Activated naive CD8-positive, alpha-beta T cell treated with anti-CD3 and anti-CD28 coated beads for 36 hours (primary cell): ENCODE measurements around the gene NAV2. TPM values are rescaled to one million over a fixed set of nuclear protein-coding genes. Genes with fewer than 3 reads are reported as not detected.
"Not testable (repeated sequence)": the region's sequence is repeated elsewhere in the genome, so short reads cannot be mapped to it uniquely, and the experiment has no call there.

Source experiments
- DNase-seq: peaks from one replicate; pipeline ENCODE4 v3.0.0; 2021
- H3K27ac Mint-ChIP-seq: one replicate; pipeline ENCODE4 v1.8.0; 2022; ENCODE audit warnings: mild to moderate bottlenecking, moderate library complexity, mixed read lengths
- H3K27me3 Mint-ChIP-seq: one replicate; pipeline ENCODE4 v1.8.0; 2022; ENCODE audit warnings: mild to moderate bottlenecking, mixed read lengths
- H3K36me3 Mint-ChIP-seq: one replicate; pipeline ENCODE4 v1.8.0; 2021; ENCODE audit warnings: mild to moderate bottlenecking, mixed read lengths
- H3K4me1 Mint-ChIP-seq: one replicate; pipeline ENCODE4 v1.8.0; 2021; ENCODE audit warnings: mixed read lengths
- H3K4me3 Mint-ChIP-seq: one replicate; pipeline ENCODE4 v1.8.0; 2022; ENCODE audit warnings: mild to moderate bottlenecking, moderate library complexity, mixed read lengths
- H3K9me3 Mint-ChIP-seq: one replicate; pipeline ENCODE4 v1.8.0; 2022; ENCODE audit warnings: mixed read lengths
- total RNA-seq, 2 experiments: library from RNA; stranded (reverse); gene quantifications; one replicate each; pipeline ENCODE4 v1.2.3, GENCODE V29; 2021

NAV2 gene
- total RNA-seq, 2 experiments from 2014 or later: 0.14 to 0.20 TPM

DNA sequence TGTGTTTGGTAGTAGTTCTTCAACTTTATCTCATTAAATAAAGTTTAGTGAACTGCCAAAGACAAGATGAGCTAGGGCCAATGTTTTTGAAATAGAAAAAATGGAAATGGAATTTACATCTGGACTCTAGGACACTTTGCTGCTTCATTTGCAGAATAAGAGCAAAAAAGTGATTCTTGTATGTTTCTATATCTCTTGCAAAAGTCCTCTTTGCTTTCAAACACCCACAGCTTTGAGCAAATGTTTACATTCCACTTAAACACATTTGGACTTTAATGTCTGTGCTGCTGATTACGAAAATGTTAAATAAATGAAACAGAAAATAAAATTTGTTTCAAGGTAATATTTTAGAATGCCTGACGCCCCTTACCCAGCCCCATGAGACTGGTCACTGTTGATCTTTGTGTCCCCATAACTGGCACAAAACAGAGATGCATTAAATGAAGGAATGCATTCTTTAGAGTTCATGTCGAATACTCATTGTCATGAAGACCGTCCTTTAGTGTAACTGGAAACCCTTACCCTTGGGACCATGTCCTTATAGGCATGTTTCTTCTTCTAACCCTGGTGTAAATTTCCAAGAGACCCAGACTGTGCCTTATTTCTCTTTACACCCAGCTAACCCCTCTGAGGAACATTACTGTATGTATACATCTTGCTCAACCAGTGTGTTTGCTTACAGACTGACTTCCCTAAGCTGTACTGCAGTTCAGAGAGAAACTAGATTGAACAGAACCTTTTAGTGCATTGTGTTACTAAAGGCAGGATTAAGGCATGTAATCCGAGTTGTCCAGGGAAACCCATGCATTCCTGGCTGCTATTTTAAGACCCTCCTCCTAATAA lies 199.7 kb downstream of the NAV2 start:
- H3K4me3 Mint-ChIP-seq: no peak overlapping the region
- H3K27ac Mint-ChIP-seq: no peak overlapping the region
- no peak for DNase-seq
- no peaks in the 10 kb centered on the region for H3K9me3 Mint-ChIP-seq
- H3K27me3 Mint-ChIP-seq: peaks cover 5% of the 10 kb centered on the region
- H3K4me1 Mint-ChIP-seq: no peaks in the 10 kb centered on the region
- H3K36me3 Mint-ChIP-seq: no peaks in the 10 kb centered on the region

DNA sequence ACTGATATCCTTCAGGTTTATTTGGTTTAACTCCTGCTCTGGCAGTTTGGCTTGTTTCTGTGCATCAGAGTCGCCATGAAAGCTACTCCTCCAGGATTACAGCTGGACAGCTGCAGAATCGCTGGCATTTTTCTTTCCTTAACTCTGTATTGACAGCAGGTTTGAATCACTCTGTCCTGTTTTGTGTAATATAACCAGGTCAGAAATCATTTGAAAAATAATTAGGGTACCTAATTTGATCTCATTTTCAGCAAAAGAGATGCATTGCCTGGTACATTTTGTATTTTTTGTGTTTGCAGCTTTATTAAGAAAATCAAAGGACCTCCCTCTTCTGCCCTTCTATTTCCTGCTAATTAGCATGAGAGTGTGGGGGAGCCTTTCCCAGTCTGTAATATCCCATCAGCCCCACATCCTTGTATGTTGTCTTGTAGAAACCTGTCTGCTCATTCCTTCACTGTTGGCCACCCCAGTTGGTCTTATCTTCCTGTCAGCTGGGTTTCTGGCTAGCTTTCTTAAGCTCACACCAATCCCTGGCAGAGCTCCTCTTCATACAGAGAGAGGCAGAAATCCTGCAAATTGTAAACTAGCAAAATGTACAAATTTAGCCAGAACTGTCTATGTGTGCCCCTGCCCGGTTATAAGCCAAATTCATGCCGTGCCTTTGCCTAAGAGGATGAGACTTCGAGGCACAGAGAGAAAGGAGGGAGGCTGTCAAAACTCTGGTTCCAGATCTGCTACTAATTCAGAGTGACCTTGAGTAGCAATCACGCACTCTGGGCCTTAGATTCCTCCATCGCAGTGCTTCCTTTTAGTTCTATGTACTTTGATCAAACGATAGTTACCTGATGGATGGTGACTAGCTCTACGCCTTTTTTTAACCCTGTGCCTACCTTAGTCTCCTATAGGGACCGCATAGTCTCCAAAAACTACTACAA lies 200.6 kb downstream of the NAV2 start:
- Mint-ChIP-seq H3K36me3 (no peaks in the 10 kb centered on the region), H3K4me3 (no peak overlapping the region), H3K27ac (no peak overlapping the region), H3K4me1 (no peaks in the 10 kb centered on the region), H3K9me3 (no peaks in the 10 kb centered on the region), H3K27me3 (peaks cover 7% of the 10 kb centered on the region)
- no peak for DNase-seq

DNA sequence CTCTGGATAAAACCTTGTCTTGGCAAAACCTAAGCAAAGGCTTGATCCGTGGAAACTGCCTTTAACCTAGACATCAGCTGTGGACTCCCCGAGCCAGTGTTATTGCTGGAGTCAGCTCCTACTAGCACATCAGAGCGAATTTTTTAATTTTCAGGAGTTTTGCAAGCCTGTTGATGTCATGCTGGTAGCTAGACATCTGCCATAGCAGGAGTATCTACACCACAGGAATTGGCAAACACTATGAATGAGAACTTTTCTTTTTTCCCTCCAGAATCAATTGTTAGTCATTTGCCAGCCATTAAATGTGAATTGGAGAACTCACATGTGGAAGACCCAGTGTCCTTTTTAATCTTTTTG lies 201.2 kb downstream of the NAV2 start:
- DNase-seq: no peak
- no peaks in the 10 kb centered on the region for H3K9me3 Mint-ChIP-seq
- no peak overlapping the region for H3K4me3 Mint-ChIP-seq
- no peak overlapping the region for H3K27ac Mint-ChIP-seq
- no peaks in the 10 kb centered on the region for H3K4me1 Mint-ChIP-seq
- H3K27me3 Mint-ChIP-seq: peaks cover 13% of the 10 kb centered on the region
- no peaks in the 10 kb centered on the region for H3K36me3 Mint-ChIP-seq

DNA sequence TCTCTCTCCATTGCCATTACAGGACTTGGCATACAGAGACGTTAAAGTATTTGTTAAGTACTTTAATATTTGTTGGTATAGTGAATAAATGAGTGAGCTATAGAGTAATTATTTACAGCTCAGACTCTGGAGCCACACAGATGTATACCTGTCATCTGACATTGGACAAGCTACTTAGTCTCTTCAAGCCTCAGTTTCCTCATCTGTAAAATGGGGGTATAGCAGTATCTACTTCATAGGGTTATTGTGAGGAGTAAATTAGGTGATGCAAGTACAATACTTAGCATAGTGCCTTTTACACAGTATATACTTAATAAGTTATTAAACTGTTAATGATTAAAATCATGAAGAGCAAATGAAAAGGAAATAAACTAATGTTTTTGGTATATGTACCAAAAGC lies 203.2 kb downstream of the NAV2 start:
- H3K27me3 Mint-ChIP-seq: peaks cover 14% of the 10 kb centered on the region
- H3K9me3 Mint-ChIP-seq: no peaks in the 10 kb centered on the region
- H3K4me3 Mint-ChIP-seq: no peak overlapping the region

DNA sequence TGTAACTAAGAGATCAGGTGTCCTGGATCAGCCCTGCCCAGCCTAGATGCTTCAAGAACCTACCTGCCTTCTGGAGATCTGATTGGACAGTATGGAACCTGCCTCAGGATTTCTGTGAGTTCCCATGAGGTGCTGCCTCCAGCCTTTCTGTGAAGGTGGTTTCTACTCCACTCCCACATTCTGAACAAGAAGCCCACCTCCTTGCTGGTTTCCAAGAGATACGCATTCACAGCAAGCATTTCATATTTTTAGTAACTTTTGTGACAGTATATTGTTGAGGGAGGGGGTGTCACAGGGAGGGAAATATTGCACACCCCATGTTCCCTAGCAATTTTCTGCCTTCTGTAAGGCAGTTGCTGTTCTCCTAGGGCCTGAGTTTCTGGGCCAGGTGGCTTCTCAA lies 204.4 kb downstream of the NAV2 start:
- Mint-ChIP-seq H3K27ac (no peak overlapping the region), H3K4me1 (no peaks in the 10 kb centered on the region), H3K4me3 (no peak overlapping the region), H3K36me3 (no peaks in the 10 kb centered on the region), H3K9me3 (no peaks in the 10 kb centered on the region), H3K27me3 (peaks cover 19% of the 10 kb centered on the region)
- DNase-seq: no peak

More for the DNA sequence above, 203.2 kb downstream of the NAV2 start:
- Mint-ChIP-seq H3K36me3 (no peaks in the 10 kb centered on the region), H3K27ac (no peak overlapping the region), H3K4me1 (no peaks in the 10 kb centered on the region)
- no peak for DNase-seq

DNA sequence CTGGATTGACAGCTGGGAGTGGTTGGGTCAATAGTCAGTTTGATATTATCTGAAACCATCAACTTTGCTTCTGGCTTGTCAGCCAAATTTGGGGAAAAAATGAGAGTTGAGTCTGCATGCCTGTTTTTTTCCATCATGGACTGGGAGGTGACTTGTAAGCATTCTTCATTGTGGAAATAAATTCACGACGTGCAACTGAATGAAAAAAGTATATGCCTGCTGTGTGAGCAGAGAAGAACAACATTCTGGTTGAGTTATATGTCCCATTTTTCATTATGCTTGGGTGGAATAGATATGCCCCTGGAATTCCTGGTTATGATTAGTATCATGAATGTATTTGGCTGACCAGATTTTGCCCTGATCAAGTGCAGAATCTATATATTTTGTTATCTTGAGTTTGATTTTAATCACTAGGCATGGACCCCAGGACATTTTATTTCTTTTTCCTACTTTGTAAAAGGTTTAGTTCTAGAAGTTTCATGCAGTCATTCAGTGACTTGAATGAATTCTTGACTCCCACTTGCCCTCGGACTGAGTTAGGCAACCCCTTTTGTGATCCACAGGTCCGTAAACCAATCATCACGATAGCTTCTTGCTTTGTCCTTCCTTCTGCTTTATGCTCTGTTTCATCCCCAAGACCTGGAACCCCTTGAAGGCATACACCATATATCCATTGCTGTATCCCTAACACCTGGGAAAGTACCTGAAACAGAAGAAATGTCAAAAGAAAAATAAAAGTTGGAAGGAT lies 205.8 kb downstream of the NAV2 start:
- DNase-seq: no peak
- H3K36me3 Mint-ChIP-seq: no peaks in the 10 kb centered on the region
- H3K4me1 Mint-ChIP-seq: no peaks in the 10 kb centered on the region
- H3K9me3 Mint-ChIP-seq: no peaks in the 10 kb centered on the region
- H3K27me3 Mint-ChIP-seq: peaks cover 18% of the 10 kb centered on the region
- H3K4me3 Mint-ChIP-seq: no peak overlapping the region
- no peak overlapping the region for H3K27ac Mint-ChIP-seq

DNA sequence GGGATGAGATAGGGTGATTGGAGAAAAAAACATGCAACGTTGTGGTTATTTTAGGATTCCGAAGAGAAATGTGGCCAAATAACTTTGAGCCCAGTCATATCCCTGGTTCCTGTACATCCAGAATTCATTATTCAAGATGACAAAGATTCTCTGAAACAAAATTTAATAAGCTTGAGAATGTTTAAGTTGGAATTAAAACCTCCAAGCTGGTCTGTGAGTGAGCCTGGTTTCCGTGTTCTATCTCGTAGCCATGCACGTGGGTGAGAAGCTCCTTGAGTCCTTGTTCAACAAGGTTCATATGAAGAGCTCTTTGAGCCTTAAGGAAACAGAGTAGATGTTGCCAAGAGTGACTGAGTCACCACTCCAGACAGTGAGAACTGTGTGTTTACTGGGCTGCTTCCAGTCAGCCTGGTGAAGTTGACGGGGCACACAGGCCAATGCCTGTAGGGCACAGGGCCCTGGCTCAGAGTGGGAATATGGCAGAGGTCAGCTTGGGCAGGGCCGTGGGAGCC lies 206.5 kb downstream of the NAV2 start:
- Mint-ChIP-seq H3K9me3 (no peaks in the 10 kb centered on the region), H3K27me3 (peaks cover 21% of the 10 kb centered on the region), H3K36me3 (no peaks in the 10 kb centered on the region), H3K27ac (no peak overlapping the region), H3K4me3 (no peak overlapping the region), H3K4me1 (no peaks in the 10 kb centered on the region)
- no peak for DNase-seq

DNA sequence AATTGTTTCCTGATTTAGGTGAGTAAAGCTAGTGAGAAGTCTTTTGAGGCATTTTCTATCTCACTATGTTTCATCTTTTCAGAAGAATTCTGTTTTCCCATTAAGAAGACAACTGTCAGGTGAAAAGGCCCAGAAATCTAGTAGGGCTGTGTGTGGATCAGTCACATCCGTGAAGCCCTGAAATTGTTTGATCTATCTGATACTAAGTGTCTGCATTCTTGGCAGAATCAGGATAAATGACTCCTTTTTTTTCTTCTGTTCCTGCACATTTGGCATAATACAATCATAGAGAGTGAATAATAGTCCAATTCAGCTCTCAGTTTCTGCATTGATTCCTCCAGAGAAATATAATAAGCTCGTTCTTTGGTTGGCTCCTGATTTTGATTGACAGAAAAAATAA lies 208.3 kb downstream of the NAV2 start:
- Mint-ChIP-seq H3K4me1 (no peaks in the 10 kb centered on the region), H3K9me3 (no peaks in the 10 kb centered on the region), H3K4me3 (no peak overlapping the region), H3K27me3 (peaks cover 25% of the 10 kb centered on the region), H3K36me3 (no peaks in the 10 kb centered on the region), H3K27ac (no peak overlapping the region)
- no peak for DNase-seq

DNA sequence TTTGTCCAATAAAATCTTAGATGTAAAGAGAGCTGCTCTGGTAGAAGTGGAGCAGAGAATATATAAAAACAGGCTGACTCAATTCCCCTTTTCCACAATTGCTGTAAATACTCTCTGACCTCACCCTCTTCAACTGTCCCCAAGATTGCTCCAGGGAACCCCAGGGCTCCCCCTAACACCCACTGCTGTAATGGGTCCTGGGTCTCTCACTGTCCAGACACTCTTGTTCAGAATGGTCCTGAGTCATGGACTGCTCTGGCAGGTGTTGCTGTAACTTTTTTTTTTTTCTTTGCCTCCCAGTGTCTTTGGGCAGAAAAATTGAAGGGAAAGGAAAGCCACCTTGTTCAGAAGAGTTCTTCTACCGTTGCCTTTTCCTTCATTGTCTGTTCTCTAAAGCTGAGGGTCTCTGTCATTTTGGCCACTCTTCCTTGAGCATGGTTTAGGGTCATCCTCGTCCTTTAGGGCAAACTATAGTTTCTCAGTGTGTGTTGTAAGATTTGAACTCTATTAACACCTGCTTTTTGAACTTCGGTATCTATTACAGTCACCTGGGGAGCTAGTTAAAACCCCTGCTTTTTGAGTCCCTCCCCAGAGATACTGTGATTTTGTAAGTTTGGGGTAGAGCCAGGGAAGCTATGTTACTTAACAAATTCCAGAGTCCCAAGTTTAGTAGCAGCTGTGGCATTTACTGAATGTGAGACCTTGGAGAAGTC lies 209.5 kb downstream of the NAV2 start:
- Mint-ChIP-seq H3K27me3 (peaks cover 25% of the 10 kb centered on the region), H3K36me3 (no peaks in the 10 kb centered on the region), H3K4me3 (no peak overlapping the region), H3K4me1 (no peaks in the 10 kb centered on the region), H3K27ac (no peak overlapping the region), H3K9me3 (no peaks in the 10 kb centered on the region)
- no peak for DNase-seq

DNA sequence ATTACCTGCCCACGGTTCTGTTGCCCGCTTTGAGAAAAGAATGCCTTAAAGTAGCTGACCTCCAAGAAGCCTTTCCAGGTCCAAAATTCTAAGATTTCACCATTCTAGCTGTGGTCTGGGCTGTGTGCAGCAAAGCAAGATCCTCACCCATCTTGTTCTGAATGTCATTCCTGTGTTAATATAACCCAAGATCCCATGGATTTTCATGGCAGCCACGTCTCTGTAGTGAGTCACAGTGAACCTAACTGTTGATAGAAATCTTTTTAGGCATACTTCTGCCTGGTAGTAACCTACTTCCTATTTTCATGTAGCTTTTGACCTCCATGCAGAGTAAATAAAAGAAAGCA lies 210.0 kb downstream of the NAV2 start:
- Mint-ChIP-seq H3K4me1 (no peaks in the 10 kb centered on the region), H3K27ac (no peak overlapping the region), H3K36me3 (no peaks in the 10 kb centered on the region), H3K27me3 (peaks cover 25% of the 10 kb centered on the region), H3K9me3 (no peaks in the 10 kb centered on the region), H3K4me3 (no peak overlapping the region)
- no peak for DNase-seq

DNA sequence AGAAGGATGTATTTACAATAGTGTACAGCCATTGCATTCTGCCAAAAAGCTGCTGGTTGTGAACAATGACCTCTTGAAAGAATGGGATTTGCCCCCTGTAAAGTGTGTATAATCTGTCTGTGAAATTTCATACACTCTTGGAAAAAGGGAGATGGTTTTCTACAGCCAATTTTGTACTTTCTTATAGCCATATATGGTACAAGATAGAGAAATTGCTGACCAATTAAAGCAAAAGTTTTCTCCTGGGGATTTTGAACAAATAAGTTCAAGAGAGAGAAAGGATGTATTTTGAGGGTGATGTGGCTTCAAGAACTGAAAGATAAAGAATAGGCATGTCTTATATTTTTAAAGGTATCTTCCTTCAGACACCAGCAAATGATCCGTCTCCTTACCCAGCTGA lies 211.0 kb downstream of the NAV2 start:
- DNase-seq: no peak
- peaks cover 18% of the 10 kb centered on the region for H3K27me3 Mint-ChIP-seq
- no peaks in the 10 kb centered on the region for H3K4me1 Mint-ChIP-seq
- no peaks in the 10 kb centered on the region for H3K36me3 Mint-ChIP-seq
- no peaks in the 10 kb centered on the region for H3K9me3 Mint-ChIP-seq
- no peak overlapping the region for H3K27ac Mint-ChIP-seq
- no peak overlapping the region for H3K4me3 Mint-ChIP-seq

DNA sequence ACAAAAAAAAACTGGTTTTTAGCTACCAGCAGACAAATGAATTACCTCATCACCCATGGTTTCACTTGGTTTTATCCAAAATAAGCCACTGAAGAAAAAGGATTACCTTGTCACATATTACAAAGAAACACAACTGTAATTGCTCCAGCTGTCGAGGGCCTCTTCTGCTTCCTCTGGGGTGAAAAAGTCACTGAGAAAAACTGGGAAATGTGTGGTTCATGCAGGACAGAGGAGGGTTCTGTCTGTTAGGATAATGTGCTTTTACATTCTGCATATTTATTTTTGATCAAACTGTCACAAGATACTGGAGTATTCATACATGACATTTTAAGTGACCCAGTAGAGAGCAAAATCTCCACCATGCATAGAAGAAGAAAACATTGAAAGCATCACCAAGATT lies 211.7 kb downstream of the NAV2 start:
- no peaks in the 10 kb centered on the region for H3K36me3 Mint-ChIP-seq

DNA sequence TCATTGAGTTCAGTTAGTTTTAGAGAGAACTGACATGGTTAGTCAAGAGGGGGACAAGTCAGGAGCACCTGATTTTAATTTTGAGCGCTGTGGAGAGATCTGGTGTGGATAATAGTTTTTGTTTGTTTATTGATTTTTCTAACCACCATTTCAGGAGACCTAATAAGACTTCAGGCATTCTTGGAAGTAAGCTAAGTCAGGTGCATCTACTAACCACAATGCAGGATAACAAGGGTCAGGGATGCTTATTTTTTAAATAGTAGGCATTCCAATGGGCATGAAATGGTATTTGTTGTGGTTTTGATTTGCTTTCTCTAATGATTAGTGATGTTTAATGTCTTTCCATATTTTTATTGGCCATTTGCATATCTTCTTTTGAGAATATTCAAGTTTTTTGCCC lies 212.1 kb downstream of the NAV2 start:
- H3K27ac Mint-ChIP-seq: no peak overlapping the region
- H3K4me1 Mint-ChIP-seq: no peaks in the 10 kb centered on the region
- no peaks in the 10 kb centered on the region for H3K9me3 Mint-ChIP-seq
- no peak for DNase-seq
- peaks cover 15% of the 10 kb centered on the region for H3K27me3 Mint-ChIP-seq
- H3K4me3 Mint-ChIP-seq: no peak overlapping the region
- no peaks in the 10 kb centered on the region for H3K36me3 Mint-ChIP-seq

More for the DNA sequence above, 211.7 kb downstream of the NAV2 start:
- H3K27me3 Mint-ChIP-seq: peaks cover 15% of the 10 kb centered on the region
- no peak overlapping the region for H3K4me3 Mint-ChIP-seq
- H3K9me3 Mint-ChIP-seq: no peaks in the 10 kb centered on the region
- no peaks in the 10 kb centered on the region for H3K4me1 Mint-ChIP-seq
- no peak for DNase-seq
- no peak overlapping the region for H3K27ac Mint-ChIP-seq

DNA sequence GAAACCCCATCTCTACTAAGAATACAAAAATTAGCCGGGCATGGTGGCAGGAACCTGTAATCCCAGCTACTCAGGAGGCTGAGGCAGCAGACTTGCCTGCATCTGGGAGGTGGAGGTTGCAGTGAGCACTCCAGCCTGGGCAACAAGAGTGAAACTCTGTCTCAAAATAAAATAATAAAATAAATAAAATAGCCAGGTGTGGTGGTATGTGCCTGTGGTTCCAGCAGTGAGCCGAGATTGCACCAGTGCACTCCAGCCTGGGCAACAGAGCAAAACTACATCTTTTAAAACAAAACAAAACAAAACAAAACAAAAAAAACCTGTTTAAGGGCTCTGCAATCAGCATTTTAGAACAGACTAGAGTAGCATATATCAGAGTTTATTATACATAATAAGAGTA lies 214.8 kb downstream of the NAV2 start:
- not testable (repeated sequence) for H3K4me3 Mint-ChIP-seq, H3K27ac Mint-ChIP-seq, H3K4me1 Mint-ChIP-seq, H3K9me3 Mint-ChIP-seq, H3K36me3 Mint-ChIP-seq, DNase-seq
- peaks cover 10% of the 10 kb centered on the region for H3K27me3 Mint-ChIP-seq
